Fibroblast of lung (primary cell): ENCODE data around the gene SLC5A1. TPM values are rescaled to one million over a fixed set of nuclear protein-coding genes. Genes with fewer than 3 reads are reported as not detected.

Experiments used
- DNase-seq, 2 donors: peaks; one replicate each; pipeline versions ENCODE4 v3.0.0 to v3.0.0-alpha.2; 2010; ENCODE audit warnings: low read depth in 2 of 2
- H2AFZ ChIP-seq: 2 replicates; pipeline ENCODE4 v1.5.1; 2012; ENCODE audit warnings: low read length, control low read depth, inconsistent platforms
- H3K27ac ChIP-seq: 2 replicates; pipeline ENCODE4 v1.5.1; 2011; ENCODE audit warnings: low read length, control low read depth; ENCODE audit not compliant: insufficient read depth
- H3K27me3 ChIP-seq: 2 replicates; pipeline ENCODE4 v1.5.1; 2011; ENCODE audit warnings: mild to moderate bottlenecking, low read length; ENCODE audit not compliant: control insufficient read depth, insufficient read depth
- H3K36me3 ChIP-seq: 2 replicates; pipeline ENCODE4 v1.5.1; 2011; ENCODE audit warnings: low read length; ENCODE audit not compliant: control insufficient read depth, insufficient read depth
- H3K4me1 ChIP-seq: 2 replicates; pipeline ENCODE4 v1.5.1; 2011; ENCODE audit warnings: low read length; ENCODE audit not compliant: control insufficient read depth, insufficient read depth; ENCODE audit errors: extremely low read depth
- H3K4me2 ChIP-seq: 2 replicates; pipeline ENCODE4 v1.5.1; 2011; ENCODE audit warnings: low read length, control low read depth; ENCODE audit not compliant: insufficient read depth; ENCODE audit errors: extremely low read depth
- H3K4me3 ChIP-seq, 4 experiments: fragments of 200-600 bp in 1 of 4; sonication (generic) in 1 of 4; replicated peaks in 1 of 4; 2 replicates each; pipeline ENCODE4 v1.5.1; 2011 to 2016; ENCODE audit warnings: low read length in 4 of 4, low read depth in 3 of 4, mild to moderate bottlenecking in 3 of 4, control low read depth in 2 of 4, inconsistent platforms in 1 of 4, mixed read lengths in 1 of 4; ENCODE audit not compliant: insufficient read depth in 1 of 4; ENCODE audit errors: control extremely low read depth in 1 of 4
- H3K79me2 ChIP-seq: 2 replicates; pipeline ENCODE4 v1.5.1; 2012; ENCODE audit warnings: mild to moderate bottlenecking, low read length, inconsistent platforms; ENCODE audit not compliant: control insufficient read depth, insufficient read depth
- H3K9ac ChIP-seq: 2 replicates; pipeline ENCODE4 v1.5.1; 2011; ENCODE audit warnings: mild to moderate bottlenecking, low read length, control low read depth; ENCODE audit not compliant: insufficient read depth
- H3K9me3 ChIP-seq: 2 replicates; pipeline ENCODE4 v1.5.1; 2012; ENCODE audit warnings: low read depth, low read length; ENCODE audit not compliant: control insufficient read depth, insufficient read depth
- H4K20me1 ChIP-seq: 2 replicates; pipeline ENCODE4 v1.5.1; 2011; ENCODE audit warnings: low read length; ENCODE audit not compliant: control insufficient read depth, insufficient read depth; ENCODE audit errors: extremely low read depth
- CTCF ChIP-seq, 2 donors: IDR thresholded peaks in 1 of 2; conservative IDR thresholded peaks in 1 of 2; 1 replicate in 1 of 2; 2 replicates in 1 of 2; pipeline ENCODE4 v1.5.1; 2011 to 2012; ENCODE audit warnings: low read length in 2 of 2, control low read depth in 1 of 2, inconsistent platforms in 1 of 2, low read depth in 1 of 2, mild to moderate bottlenecking in 1 of 2
- EZH2 ChIP-seq: IDR thresholded peaks from 2 replicates; pipeline ENCODE4 v1.5.1; 2012; ENCODE audit warnings: low read length, control low read depth, mild to moderate bottlenecking; ENCODE audit errors: missing control alignments
- polyA plus RNA-seq, 2 donors: library from polyadenylated mRNA; depleted of rRNA in 1 of 2; stranded (reverse) in 1 of 2; unstranded in 1 of 2; fragments of >200 nt; gene quantifications; 2 replicates each; pipeline ENCODE4 v1.2.1, GENCODE V29; 2011 to 2012; ENCODE audit warnings: missing spikeins in 1 of 2
- total RNA-seq: library from RNA; depleted of rRNA; stranded (reverse); fragments of >200 nt; gene quantifications from 2 replicates; pipeline ENCODE4 v1.2.1, GENCODE V29; 2014

SLC5A1 gene
- total and polyA plus RNA-seq, 2 donors (not counting 1 experiment from before 2014, with no cell fraction given): not detected

GRCh38 chr22:31998784-31999385, 44.2 kb upstream of the SLC5A1 start:
- no peaks in the 10 kb centered on the region for H3K36me3 ChIP-seq
- H3K9me3 ChIP-seq: no peaks in the 10 kb centered on the region
- no peak overlapping the region for H3K9ac ChIP-seq
- H3K27ac ChIP-seq: no peak overlapping the region
- no peaks in the 10 kb centered on the region for H3K79me2 ChIP-seq
- TF ChIP-seq EZH2 (no peak), CTCF (conservative IDR thresholded peaks at IDR 0.05 in 1 of 2, IDR thresholded peaks at IDR 0.05 in 1 of 2; ENCODE audit: low read depth in 1 of 2, low read length in 2 of 2) (no peak)
- no peak overlapping the region for H2AFZ ChIP-seq
- no peaks in the 10 kb centered on the region for H3K4me1 ChIP-seq
- H3K27me3 ChIP-seq: no peaks in the 10 kb centered on the region
- H4K20me1 ChIP-seq: no peaks in the 10 kb centered on the region
- H3K4me2 ChIP-seq: no peak overlapping the region
- H3K4me3 ChIP-seq: no peak overlapping the region
- DNase-seq: no peak

- no peak for DNase-seq
- no peaks in the 10 kb centered on the region for H4K20me1 ChIP-seq
- no peak overlapping the region for H3K9ac ChIP-seq
- H3K4me3 ChIP-seq: no peak overlapping the region
- no peaks in the 10 kb centered on the region for H3K79me2 ChIP-seq
- no peak overlapping the region for H3K4me2 ChIP-seq
- no peaks in the 10 kb centered on the region for H3K9me3 ChIP-seq
- H3K27ac ChIP-seq: no peak overlapping the region
- no peak overlapping the region for H2AFZ ChIP-seq
- H3K36me3 ChIP-seq: no peaks in the 10 kb centered on the region
- no peaks in the 10 kb centered on the region for H3K4me1 ChIP-seq
- TF ChIP-seq CTCF (conservative IDR thresholded peaks at IDR 0.05 in 1 of 2, IDR thresholded peaks at IDR 0.05 in 1 of 2; ENCODE audit: low read depth in 1 of 2, low read length in 2 of 2) (no peak), EZH2 (no peak)
- H3K27me3 ChIP-seq: no peaks in the 10 kb centered on the region
Measured at GRCh38 chr22:32000181-32000580, 42.9 kb upstream of the SLC5A1 start.

GRCh38 chr22:32005453-32005852, 37.6 kb upstream of the SLC5A1 start:
- H3K4me2 ChIP-seq: no peak overlapping the region
- H3K36me3 ChIP-seq: no peaks in the 10 kb centered on the region
- TF ChIP-seq CTCF (conservative IDR thresholded peaks at IDR 0.05 in 1 of 2, IDR thresholded peaks at IDR 0.05 in 1 of 2; ENCODE audit: low read depth in 1 of 2, low read length in 2 of 2): no peak
- no peak for TF ChIP-seq EZH2
- H3K4me3 ChIP-seq: no peak overlapping the region
- H3K27me3 ChIP-seq: no peaks in the 10 kb centered on the region
- H4K20me1 ChIP-seq: no peaks in the 10 kb centered on the region
- DNase-seq: peak; percentile 2 to 80
- no peak overlapping the region for H3K9ac ChIP-seq
- H3K79me2 ChIP-seq: no peaks in the 10 kb centered on the region
- no peak overlapping the region for H3K27ac ChIP-seq
- H3K9me3 ChIP-seq: no peaks in the 10 kb centered on the region
- H3K4me1 ChIP-seq: no peaks in the 10 kb centered on the region
- H2AFZ ChIP-seq: no peak overlapping the region
